Measurements from ENCODE around the gene GJB2.

Gene GJB2

GRCh38 chr13:20192836-20193161, at the start of gene GJB2:
TSS of gene GJB2 (minus strand) at chr13:20192938. CDS start at chr13:20189581, 3,357 bp downstream.
- no peak for DNase-seq (ENCODE audit: low spot score)

- no peak for DNase-seq (ENCODE audit: low spot score)
Observed at GRCh38 chr13:20241593-20241992, 48.9 kb upstream of the GJB2 start.

DNA sequence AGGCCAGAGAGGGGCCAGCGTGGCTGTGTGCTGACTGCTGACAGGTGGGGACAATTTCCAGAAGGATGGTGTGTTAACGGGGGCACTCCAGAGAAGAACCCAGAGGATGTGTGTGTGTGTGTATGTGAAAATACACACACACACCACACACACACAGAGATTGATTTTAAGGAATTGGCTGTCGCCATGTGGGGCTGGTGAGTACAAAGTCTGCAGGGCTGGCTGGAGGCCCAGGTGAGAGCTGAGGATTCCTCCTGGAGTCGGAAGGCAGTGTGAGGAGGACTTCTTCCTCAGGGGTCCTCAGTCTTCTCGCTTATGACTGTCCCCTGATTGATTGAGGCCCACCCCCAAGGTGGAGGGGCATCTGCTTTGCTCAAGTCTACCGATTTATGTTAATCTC, 47.0 kb upstream of the GJB2 start:
- DNase-seq (ENCODE audit: low spot score), result no peak

DNA sequence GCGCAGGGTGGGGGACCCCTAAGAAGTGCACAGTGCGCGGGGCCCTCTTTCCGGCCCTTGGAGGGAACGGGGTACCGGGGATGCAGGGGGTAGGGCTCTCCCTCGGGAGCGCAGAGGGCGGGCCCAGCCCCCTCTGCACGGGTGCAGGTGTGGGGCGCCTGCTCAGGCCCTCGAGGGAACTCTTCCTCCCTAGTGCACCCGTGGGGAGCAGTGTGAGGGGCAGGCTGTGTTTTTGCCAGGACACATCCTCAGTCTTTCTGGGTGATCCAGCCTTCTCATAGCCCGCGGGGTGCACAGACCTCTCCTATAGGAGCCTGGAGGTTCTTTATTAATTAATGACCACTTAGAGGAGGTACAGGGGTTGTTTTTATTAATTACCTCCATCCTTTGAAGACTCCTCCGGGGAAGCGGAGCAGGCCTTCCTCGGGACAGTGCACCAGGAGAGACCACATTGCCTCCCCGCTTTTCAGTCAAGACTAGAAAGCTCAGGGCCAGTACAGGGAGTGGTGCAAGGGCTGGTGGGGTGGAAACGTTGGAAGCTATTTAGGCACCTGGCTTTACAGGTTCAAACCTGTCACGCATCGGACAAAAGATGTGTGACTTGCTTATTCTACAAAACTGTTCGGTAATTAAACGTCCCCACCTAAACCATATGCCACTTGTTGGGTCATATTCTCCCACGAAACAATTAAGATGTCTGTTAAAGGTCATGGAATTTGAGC, 40.0 kb upstream of the GJB2 start:
- peak; percentile 5 for DNase-seq (ENCODE audit: low spot score)

DNA sequence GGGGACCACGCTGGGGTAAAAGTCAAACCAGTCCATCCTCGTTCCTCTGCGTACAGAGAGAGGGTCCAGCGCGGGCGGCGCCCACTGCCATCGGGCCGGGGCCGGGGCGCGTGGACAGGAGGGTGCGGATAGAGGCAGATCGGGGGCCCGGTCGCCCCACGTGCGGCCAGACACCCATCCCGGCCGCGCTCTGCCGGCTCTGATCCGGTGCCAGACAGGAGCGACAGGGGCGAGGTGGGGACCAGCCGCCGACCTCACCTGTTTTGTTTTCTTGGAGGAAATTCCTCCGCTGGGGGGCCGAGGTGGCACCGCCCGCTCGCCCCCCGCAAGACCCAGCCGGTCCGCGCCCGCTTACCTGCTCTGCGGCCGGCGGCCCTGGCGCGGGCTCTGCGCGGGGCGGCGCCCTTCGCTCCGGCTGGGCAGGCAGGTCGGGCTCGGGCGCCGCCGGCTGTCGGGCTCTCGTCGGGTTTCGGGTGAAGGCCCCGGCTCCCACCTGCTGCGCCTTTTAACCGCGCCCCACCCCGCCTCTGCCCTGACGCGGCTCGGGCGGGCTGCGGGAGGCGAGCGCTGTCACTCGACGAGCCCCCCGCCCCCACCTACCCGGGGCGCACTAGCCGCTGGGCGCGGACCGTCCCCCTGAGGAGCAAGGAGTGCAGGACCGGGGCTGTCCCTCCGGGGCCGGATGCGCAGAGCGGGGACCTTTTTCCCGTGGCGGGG, 39.3 kb upstream of the GJB2 start, which contains the start of gene GJB6:
Gene GJB6 (minus strand): TSS at position 481 of the 717 bp plus-strand sequence. CDS start 8,839 bp downstream, outside the sequence.
- DNase-seq (ENCODE audit: low spot score), result peak; percentile 18

- DNase-seq (ENCODE audit: low spot score), result peak; percentile 18
Observed at GRCh38 chr13:20230913-20231838, 38.4 kb upstream of the GJB2 start.

- no peak for DNase-seq (ENCODE audit: low spot score)
Observed at GRCh38 chr13:20227730-20228129, 35.0 kb upstream of the GJB2 start.

GRCh38 chr13:20227288-20227687, 34.5 kb upstream of the GJB2 start:
- no peak for DNase-seq (ENCODE audit: low spot score)

GRCh38 chr13:20222553-20222952, 29.8 kb upstream of the GJB2 start:
- no peak for DNase-seq (ENCODE audit: low spot score)

GRCh38 chr13:20221772-20222171, 29.0 kb upstream of the GJB2 start:
- peak; percentile 33 for DNase-seq (ENCODE audit: low spot score)

- no peak for DNase-seq (ENCODE audit: low spot score)
Observed at GRCh38 chr13:20219577-20219976, 26.8 kb upstream of the GJB2 start.

GRCh38 chr13:20217168-20217567, 24.4 kb upstream of the GJB2 start:
- DNase-seq (ENCODE audit: low spot score), result no peak

DNA sequence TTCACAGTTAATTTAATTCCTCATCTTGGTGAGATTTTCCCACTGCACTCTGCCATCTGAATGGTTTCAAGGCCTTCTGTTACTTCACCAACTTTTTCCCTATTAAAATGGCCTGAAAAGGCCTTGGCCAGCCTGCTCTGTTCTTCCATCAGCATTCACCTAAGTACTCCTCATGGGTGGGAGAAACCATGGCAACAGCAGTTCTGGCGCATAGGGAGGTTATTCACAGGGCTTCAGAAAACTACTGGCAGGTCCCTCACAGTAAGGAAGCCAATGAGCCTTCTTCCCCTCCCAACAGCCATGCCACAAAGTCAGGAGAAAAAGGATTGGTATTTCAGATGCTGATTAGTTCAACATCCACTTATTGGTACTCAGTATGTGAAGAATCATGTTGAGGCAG, 17.2 kb upstream of the GJB2 start:
- no peak for DNase-seq (ENCODE audit: low spot score)

- DNase-seq (ENCODE audit: low spot score), result no peak
Observed at GRCh38 chr13:20206698-20207235, 14.0 kb upstream of the GJB2 start.

DNA sequence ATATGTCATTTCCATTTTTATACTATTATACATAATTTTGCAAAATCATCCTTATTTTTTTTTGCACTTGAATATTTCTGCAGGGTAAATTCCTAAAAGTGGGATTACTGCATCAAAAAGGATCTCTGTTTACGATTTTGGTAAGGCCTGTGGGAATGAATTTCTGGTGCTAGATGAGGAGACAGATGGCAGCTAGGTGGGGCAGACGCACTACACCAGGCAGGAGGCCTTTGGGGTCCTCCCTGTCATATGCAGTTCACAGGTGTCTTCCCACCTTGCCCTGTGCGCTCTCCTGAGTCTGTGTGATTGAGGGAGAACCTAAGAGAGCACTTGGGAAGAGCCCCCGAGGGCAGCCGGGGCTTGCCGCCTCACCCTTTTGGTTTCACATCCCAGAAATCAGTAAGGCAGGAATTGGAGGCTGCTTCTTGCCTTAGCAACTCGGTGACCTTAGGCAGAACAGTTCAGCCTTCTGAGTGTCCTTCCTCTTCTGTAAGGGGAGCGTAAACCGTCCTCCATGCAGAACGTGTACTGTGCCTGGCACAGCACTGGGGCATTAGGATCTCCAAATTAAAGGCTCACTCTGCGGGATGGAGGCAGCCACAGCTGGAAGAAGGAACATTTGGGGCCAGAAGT, 13.4 kb upstream of the GJB2 start:
- no peak for DNase-seq (ENCODE audit: low spot score)

DNA sequence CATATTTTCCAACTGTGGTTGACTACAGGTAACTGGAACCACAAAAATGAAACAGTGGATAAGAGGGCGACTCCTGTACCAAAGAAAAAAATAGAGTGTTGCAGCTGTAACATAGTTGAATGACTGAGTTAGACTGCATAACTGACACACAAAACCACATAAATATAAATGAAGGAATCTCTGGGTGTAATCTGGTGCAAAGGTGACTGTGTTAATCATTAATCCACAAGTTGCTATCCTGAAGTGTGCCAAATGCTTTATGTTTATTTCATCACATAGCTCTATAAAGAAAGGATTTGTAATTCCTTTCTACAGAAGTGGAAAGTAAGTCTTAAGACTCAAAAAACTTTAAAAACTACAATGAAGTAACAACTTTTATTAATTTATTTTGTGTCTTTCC, 6.0 kb upstream of the GJB2 start:
- DNase-seq (ENCODE audit: low spot score), result no peak

- DNase-seq (ENCODE audit: low spot score), result peak; percentile 66
Observed at GRCh38 chr13:20197361-20197834, 4.7 kb upstream of the GJB2 start.

DNA sequence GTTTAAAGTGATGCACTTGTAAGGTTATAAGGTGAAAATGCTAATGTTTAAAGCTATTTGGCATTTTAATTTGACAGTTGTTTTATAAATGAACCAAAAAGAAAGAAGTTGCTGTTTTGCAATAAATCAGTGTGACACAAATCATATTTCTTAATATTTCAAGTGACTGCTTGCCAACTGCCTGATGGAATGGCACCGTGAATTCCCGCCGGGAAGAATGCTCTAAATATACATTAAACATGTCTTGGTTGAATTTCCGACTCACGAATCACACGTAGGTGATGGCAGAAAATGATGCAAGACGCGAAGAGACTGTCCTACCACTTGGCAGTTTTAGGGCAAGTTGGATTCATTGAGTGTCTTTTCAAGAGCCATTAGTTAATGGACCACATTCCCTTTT, 3.1 kb upstream of the GJB2 start:
- no peak for DNase-seq (ENCODE audit: low spot score)

- no peak for DNase-seq (ENCODE audit: low spot score)
Observed at GRCh38 chr13:20193907-20194631, 1.3 kb upstream of the GJB2 start.

GRCh38 chr13:20193162-20193906, 596 bp upstream of the GJB2 start:
- DNase-seq (ENCODE audit: low spot score), result no peak

All from AG20443 (cell line).